ENCODE measurements around the gene ABCE1.

Gene ABCE1

DNA sequence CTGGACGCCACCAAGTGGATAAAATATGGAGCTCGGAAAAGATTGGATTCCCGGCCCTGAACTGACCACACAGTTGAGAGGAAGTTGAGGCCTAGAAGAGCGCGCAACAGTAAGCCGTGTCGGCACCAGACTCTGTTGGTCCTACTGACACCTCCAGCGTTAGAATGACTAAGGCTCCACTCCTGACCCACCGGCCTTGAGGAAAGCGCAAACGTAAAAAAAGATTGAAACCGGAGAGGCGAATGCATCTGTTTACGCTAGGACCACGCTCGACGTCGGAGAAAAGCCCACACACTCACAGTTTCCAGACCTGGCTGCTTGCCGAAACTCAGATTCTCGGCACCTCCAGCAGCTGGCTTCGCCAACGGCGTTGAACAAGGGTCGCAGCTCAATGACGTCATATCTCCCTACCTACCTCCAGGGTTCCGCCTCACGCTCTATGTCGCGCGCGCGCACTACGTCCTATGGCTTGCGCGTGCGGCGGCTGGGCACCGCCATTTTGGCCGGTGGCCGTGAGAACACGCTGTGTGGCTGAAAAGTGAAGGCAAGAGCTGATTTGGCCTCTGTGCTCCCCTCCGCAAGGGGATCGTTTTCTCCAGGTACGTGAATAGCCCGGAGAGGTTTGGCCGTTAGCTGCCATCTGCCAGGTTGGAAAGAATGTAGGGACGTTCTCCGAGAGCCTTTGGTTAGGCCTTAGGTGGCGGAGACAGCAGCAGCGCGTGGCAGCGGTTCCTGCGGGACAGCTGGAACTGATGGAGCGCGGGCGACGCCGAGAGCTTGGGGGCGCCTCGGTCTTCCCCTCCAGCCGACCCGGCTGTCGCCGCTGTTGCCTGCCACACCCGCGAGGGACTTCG, at the start of gene ABCE1, which contains the start of gene ANAPC10:
Gene ABCE1 (plus strand): TSS at position 491 of the 854 bp plus-strand sequence. CDS start 6,102 bp downstream, outside the sequence.
Gene ANAPC10 (minus strand): TSS at position 376 of the 854 bp plus-strand sequence. CDS start 2,097 bp downstream, outside the sequence.
- Histone ChIP-seq H3K36me3 (replicated peaks) (peaks cover 7% of the 10 kb centered on the region), H3K4me3 (ENCODE audit: low read depth, low read length) (peak within 1 kb of the TSS; percentile 95), H3K27ac (peak within 1 kb of the TSS; percentile 91), H3K27me3 (replicated peaks) (no peaks in the 10 kb centered on the region)
- in situ Hi-C loops (cut with HindIII; ENCODE audit: low pct_ligation_motif_present, low sequenced_read_pairs) = no loop called here
- TF ChIP-seq, protein P1, sequence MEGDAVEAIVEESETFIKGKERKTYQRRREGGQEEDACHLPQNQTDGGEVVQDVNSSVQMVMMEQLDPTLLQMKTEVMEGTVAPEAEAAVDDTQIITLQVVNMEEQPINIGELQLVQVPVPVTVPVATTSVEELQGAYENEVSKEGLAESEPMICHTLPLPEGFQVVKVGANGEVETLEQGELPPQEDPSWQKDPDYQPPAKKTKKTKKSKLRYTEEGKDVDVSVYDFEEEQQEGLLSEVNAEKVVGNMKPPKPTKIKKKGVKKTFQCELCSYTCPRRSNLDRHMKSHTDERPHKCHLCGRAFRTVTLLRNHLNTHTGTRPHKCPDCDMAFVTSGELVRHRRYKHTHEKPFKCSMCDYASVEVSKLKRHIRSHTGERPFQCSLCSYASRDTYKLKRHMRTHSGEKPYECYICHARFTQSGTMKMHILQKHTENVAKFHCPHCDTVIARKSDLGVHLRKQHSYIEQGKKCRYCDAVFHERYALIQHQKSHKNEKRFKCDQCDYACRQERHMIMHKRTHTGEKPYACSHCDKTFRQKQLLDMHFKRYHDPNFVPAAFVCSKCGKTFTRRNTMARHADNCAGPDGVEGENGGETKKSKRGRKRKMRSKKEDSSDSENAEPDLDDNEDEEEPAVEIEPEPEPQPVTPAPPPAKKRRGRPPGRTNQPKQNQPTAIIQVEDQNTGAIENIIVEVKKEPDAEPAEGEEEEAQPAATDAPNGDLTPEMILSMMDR (IDR thresholded peaks at IDR 0.05; ENCODE audit: low read depth, low read length, missing control alignments) = peak; percentile 62
- DNase-seq = peak; percentile 98

DNA sequence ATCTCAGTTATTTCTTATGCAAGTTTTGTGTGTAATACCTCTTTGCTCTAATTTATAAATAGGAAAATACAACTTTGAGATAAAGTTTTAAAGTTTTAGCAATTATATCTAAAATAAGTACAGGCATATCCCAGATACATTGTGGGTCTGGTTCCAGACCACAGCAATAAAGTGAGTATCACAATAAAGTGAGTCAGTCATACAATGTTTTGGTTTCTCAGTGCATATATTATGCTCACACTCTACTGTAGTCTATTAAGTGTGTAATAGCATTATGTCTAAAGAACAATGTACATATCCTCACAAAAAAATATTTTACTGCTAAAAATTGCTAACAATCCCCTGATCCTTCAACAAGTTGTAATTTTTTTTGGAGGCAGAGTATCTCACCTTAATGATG, 49.3 kb upstream of the ABCE1 start:
- Histone ChIP-seq H3K4me3 (ENCODE audit: low read depth, low read length) (no peak overlapping the region), H3K27ac (no peak overlapping the region), H3K27me3 (replicated peaks) (no peaks in the 10 kb centered on the region), H3K36me3 (replicated peaks) (no peaks in the 10 kb centered on the region)
- in situ Hi-C loops (cut with HindIII; ENCODE audit: low pct_ligation_motif_present, low sequenced_read_pairs) = no loop called here
- TF ChIP-seq, protein P1 (IDR thresholded peaks at IDR 0.05; ENCODE audit: low read depth, low read length, missing control alignments) = no peak
- no peak for DNase-seq

DNA sequence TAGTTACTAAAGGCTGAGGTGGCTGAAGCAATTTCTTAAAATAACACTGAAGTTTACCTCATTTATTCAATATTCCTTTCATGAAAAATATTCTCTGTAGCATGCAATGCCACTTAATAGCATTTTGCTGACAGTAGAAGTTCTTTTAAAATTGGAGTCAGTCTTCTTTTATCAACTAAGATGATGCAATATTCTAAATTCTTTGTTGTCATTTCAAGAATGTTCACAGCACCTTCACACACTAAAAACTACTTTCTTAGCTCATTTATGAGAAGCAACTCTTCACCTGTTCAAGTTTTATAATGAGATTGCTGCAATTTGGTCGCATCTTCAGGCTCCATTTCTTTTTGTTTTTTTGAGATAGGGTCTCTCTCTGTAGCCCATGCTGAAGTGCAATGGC, 48.9 kb upstream of the ABCE1 start:
- Histone ChIP-seq H3K27me3 (replicated peaks) (no peaks in the 10 kb centered on the region), H3K4me3 (ENCODE audit: low read depth, low read length) (no peak overlapping the region), H3K27ac (no peak overlapping the region), H3K36me3 (replicated peaks) (no peaks in the 10 kb centered on the region)
- TF ChIP-seq, protein P1 (IDR thresholded peaks at IDR 0.05; ENCODE audit: low read depth, low read length, missing control alignments) = no peak
- in situ Hi-C loops (cut with HindIII; ENCODE audit: low pct_ligation_motif_present, low sequenced_read_pairs) = no loop called here
- DNase-seq = no peak

DNA sequence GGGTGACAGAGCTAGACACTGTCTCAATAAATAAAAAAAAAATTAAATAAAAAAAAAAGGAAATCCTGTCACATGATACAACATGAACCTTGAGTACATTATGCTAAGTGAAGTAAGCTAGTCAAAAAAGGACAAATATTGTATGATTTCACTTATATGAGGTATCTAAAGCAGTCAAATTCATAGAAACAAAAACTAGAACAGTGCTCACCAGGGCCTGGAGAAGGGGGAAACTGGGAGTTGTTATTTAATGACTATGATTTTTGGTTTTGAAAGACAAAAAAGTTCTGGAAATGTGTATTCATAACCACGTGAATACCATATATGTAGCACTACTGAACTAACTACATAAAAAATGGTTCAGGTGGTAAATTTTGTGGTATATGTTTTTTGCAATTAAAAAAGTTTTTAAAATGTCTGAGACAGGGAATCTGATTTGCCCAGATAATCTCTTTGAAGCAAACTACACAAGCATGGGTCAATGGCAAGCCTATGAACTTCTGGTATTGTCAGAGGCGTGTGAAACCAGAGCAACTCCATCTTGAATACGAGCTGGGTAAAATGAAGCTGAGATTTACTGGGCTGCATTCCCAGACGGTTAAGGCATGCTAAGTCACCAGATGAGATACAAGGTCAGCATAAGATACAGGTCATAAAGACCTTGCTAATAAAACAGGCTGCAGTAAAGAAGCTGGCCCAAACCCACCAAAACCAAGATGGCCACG, 42.4 kb upstream of the ABCE1 start:
- DNase-seq = no peak

DNA sequence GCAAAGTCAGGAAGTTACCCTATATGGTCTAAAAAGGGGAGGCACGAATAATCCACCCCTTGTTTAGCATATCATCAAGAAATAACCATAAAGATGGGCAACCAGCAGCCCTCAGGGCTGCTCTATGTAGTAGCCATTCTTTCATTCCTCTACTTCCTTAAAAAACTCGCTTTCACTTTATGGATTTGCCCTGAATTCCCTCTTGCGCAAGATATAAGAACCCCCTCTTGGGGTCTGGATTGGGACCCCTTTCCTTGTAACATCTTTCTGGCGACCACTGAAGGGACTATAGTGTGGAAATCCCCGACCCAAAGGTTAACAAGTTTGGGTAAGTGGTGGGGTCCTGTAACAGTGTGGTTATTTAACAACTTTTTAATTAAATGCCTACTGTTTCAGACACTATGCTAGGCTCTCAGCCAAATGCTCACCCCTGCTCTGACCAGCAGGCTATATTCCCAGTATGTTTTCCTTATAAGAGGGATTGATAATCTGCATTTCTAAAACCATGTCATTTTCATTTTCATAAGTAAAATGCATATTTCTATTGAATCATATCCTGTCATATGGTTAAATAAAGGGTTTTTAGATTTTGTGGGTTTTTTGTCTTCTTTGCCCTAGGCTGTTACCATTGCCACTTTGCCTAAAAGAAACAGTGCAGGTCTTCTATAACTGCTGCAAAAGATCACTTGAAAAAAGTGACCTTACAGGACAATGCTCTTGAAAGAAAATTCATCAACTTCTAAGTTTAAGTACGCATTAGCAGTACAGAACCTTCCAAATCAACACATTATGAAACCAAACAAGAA, 41.6 kb upstream of the ABCE1 start:
- TF ChIP-seq, protein P1 (IDR thresholded peaks at IDR 0.05; ENCODE audit: low read depth, low read length, missing control alignments) = no peak
- Histone ChIP-seq H3K36me3 (replicated peaks) (no peaks in the 10 kb centered on the region), H3K27ac (no peak overlapping the region), H3K27me3 (replicated peaks) (no peaks in the 10 kb centered on the region), H3K4me3 (ENCODE audit: low read depth, low read length) (no peak overlapping the region)
- no peak for DNase-seq
- in situ Hi-C loops (cut with HindIII; ENCODE audit: low pct_ligation_motif_present, low sequenced_read_pairs) = no loop called here

More for the DNA sequence above, 42.4 kb upstream of the ABCE1 start:
- no peak overlapping the region for H3K27ac ChIP-seq
- in situ Hi-C loops (cut with HindIII; ENCODE audit: low pct_ligation_motif_present, low sequenced_read_pairs) = no loop called here
- TF ChIP-seq, protein P1 (IDR thresholded peaks at IDR 0.05; ENCODE audit: low read depth, low read length, missing control alignments) = no peak
- H3K4me3 ChIP-seq (ENCODE audit: low read depth, low read length) = no peak overlapping the region
- no peaks in the 10 kb centered on the region for H3K36me3 ChIP-seq (replicated peaks)
- H3K27me3 ChIP-seq (replicated peaks) = no peaks in the 10 kb centered on the region
